ENCODE results near the gene PRKCE.

DNA sequence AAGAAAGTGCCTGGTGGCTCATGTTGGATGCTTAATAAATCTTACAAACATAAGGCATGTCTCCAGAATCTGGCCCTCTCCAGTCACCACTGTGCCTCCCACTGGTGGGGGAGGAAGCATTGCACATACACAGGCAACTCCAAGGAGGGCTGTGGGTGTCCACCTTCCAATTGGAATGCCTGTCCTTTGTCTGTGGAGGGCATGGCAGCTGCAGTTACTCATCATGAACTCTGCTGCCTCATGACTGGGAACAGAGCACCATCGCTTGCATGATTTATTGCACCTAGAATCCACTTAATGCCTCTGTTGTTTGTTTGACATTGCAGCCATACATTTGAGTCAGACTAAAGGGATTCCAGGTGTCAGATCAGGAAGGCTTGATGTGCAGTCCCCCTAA is 278.9 kb downstream of the PRKCE start:
- TF ChIP-seq, protein P1, sequence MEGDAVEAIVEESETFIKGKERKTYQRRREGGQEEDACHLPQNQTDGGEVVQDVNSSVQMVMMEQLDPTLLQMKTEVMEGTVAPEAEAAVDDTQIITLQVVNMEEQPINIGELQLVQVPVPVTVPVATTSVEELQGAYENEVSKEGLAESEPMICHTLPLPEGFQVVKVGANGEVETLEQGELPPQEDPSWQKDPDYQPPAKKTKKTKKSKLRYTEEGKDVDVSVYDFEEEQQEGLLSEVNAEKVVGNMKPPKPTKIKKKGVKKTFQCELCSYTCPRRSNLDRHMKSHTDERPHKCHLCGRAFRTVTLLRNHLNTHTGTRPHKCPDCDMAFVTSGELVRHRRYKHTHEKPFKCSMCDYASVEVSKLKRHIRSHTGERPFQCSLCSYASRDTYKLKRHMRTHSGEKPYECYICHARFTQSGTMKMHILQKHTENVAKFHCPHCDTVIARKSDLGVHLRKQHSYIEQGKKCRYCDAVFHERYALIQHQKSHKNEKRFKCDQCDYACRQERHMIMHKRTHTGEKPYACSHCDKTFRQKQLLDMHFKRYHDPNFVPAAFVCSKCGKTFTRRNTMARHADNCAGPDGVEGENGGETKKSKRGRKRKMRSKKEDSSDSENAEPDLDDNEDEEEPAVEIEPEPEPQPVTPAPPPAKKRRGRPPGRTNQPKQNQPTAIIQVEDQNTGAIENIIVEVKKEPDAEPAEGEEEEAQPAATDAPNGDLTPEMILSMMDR (conservative IDR thresholded peaks at IDR 0.05 in 1 of 2, IDR thresholded peaks at IDR 0.05 in 1 of 2; ENCODE audit: extremely low read depth in 1 of 2, insufficient read depth in 1 of 2, low read depth in 1 of 2, low read length in 2 of 2): no peak
- no peak for TF ChIP-seq EZH2 (IDR thresholded peaks at IDR 0.05; ENCODE audit: borderline replicate concordance, low read length)

All from mammary epithelial cell (primary cell).